AG09309 (cell line): ENCODE results near the gene DRC7.

Experiments used
- DNase-seq: peaks from one replicate; pipeline ENCODE4 v3.0.0-alpha.2; 2010; ENCODE audit warnings: low read depth
- H3K4me3 ChIP-seq: 2 replicates; pipeline ENCODE4 v1.5.1; 2011; ENCODE audit warnings: mild to moderate bottlenecking, low read depth, low read length, moderate library complexity; ENCODE audit not compliant: control insufficient read depth
- CTCF ChIP-seq: IDR thresholded peaks from 2 replicates; pipeline ENCODE4 v1.5.1; 2011; ENCODE audit warnings: mild to moderate bottlenecking, low read depth, low read length, inconsistent platforms; ENCODE audit not compliant: insufficient read depth, control insufficient read depth; ENCODE audit errors: missing control alignments

Gene DRC7

GRCh38 chr16:57648125-57648524, 46.5 kb upstream of the DRC7 start:
- no peak for TF ChIP-seq CTCF
- no peak for DNase-seq
- H3K4me3 ChIP-seq, result no peak overlapping the region

GRCh38 chr16:57648581-57649442, 45.8 kb upstream of the DRC7 start:
- no peak overlapping the region for H3K4me3 ChIP-seq
- no peak for DNase-seq
- TF ChIP-seq CTCF, result peak; percentile 100

DNA sequence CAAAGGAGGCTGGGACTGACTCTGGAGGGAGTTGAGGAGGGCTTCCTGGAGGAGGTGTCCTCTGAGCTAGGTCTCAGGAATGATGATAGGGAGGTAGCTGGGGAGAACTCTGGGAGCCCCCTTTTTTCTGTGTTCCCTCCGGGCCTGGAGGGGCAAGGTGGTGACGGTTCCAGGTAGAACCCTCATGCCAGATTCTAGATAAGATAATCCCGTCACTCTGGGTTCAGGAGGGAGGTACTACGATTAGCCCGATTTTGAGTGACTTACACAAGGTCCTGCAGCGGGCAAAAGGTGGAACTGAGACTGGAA, 45.2 kb upstream of the DRC7 start:
- no peak overlapping the region for H3K4me3 ChIP-seq
- TF ChIP-seq CTCF, result no peak
- DNase-seq, result no peak

GRCh38 chr16:57649846-57650245, 44.8 kb upstream of the DRC7 start:
- no peak for TF ChIP-seq CTCF
- no peak overlapping the region for H3K4me3 ChIP-seq
- DNase-seq, result no peak

DNA sequence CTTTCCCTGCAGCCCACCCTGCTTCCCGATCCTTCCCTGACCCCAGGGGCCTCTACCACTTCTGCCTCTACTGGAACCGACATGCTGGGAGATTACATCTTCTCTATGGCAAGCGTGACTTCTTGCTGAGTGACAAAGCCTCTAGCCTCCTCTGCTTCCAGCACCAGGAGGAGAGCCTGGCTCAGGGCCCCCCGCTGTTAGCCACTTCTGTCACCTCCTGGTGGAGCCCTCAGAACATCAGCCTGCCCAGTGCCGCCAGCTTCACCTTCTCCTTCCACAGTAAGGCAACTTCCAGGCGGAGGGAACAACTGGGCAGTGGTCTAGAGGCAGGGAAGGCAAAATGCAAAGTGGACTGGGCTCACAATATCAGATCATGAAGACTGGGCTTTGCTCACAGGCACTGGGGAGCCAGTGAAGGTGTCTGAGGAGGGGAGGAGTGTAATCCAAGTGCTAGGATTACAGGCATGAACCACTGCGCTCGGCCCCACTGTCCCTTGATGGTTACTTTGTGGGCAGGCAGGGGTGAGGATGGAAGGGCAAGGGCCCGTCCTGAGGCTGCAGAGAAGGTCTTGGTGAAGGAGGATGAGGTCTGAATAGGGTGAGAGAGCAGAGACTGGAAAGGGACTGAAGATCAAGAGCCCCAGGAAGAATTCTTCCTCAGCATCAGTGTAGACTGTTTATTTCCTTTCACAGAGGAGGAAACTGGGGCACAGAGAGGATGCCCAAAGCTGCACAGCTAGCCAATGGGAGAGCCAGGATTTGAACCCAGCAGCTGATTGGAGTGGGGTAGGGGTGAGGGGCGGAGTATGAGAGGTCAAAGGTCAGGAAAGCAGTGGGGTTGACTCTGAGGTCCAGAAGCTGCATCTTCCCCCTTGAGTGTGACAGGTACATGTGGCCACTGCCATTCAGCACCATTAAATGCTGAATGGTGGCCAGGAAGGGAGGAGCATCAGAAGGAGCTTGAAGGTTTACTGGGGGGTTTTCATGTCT, 43.0 kb upstream of the DRC7 start:
- H3K4me3 ChIP-seq, result no peak overlapping the region
- DNase-seq, result no peak
- no peak for TF ChIP-seq CTCF

- TF ChIP-seq CTCF, result no peak
- H3K4me3 ChIP-seq, result no peak overlapping the region
- DNase-seq, result no peak
Measured at GRCh38 chr16:57652695-57653471, 41.7 kb upstream of the DRC7 start.
